Adipocyte (in vitro differentiated cells): ENCODE results near the gene FAM236A.
"Not testable (repeated sequence)": the region's sequence is repeated elsewhere in the genome, so short reads cannot be mapped to it uniquely, and the experiment has no call there.

Experiments
- DNase-seq: peaks from one replicate; pipeline ENCODE4 v3.0.0-alpha.2; 2015; ENCODE audit warnings: low read depth
- H3K27me3 ChIP-seq: replicated peaks from 2 replicates; pipeline ENCODE4 v1.7.0; 2013; ENCODE audit warnings: mild to moderate bottlenecking, low read length, moderate library complexity; ENCODE audit not compliant: control insufficient read depth, insufficient read depth
- H3K36me3 ChIP-seq: 2 replicates; pipeline ENCODE4 v1.7.0; 2013; ENCODE audit warnings: low read length, mild to moderate bottlenecking, moderate library complexity; ENCODE audit not compliant: control insufficient read depth, insufficient read depth, severe bottlenecking
- H3K4me1 ChIP-seq: 2 replicates; pipeline ENCODE4 v1.7.0; 2013; ENCODE audit warnings: mild to moderate bottlenecking, low read length, moderate library complexity; ENCODE audit not compliant: control insufficient read depth, insufficient read depth
- H3K4me3 ChIP-seq: 2 replicates; pipeline ENCODE4 v1.7.0; 2013; ENCODE audit warnings: mild to moderate bottlenecking, low read length, moderate library complexity
- H3K9ac ChIP-seq: 2 replicates; pipeline ENCODE4 v1.7.0; 2013; ENCODE audit warnings: mild to moderate bottlenecking, low read length, moderate library complexity
- H3K9me3 ChIP-seq: 2 replicates; pipeline ENCODE4 v1.7.0; 2013; ENCODE audit warnings: mild to moderate bottlenecking, low read length, moderate library complexity; ENCODE audit not compliant: control insufficient read depth

Gene FAM236A

DNA sequence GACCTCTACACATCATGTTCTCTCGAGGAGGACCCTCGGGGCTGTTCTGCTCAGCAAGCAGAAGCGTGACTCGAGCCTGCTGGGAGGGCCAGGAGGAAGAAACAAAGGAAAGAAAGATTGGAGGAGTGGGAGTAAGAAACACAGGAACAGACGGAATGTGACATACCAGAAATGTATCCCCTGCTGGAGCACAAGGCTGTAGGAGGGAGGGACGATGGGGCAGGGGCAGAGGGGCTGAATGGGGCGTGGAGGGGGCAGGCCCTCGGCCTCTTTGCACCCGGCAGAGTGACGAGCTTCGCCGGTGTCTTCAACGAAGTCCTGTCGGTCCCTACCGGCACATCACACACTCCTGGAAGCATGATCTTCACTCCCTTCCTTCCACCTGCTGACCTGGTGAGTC lies at the start of gene FAM236A:
Gene FAM236A, plus strand, starts transcription at position 301 of the 400 bp plus-strand sequence. Its CDS starts 57 bp downstream, at position 358.
- DNase-seq, H3K9ac ChIP-seq, H3K36me3 ChIP-seq, H3K4me3 ChIP-seq, H3K9me3 ChIP-seq, H3K4me1 ChIP-seq, H3K27me3 ChIP-seq: not testable (repeated sequence)

DNA sequence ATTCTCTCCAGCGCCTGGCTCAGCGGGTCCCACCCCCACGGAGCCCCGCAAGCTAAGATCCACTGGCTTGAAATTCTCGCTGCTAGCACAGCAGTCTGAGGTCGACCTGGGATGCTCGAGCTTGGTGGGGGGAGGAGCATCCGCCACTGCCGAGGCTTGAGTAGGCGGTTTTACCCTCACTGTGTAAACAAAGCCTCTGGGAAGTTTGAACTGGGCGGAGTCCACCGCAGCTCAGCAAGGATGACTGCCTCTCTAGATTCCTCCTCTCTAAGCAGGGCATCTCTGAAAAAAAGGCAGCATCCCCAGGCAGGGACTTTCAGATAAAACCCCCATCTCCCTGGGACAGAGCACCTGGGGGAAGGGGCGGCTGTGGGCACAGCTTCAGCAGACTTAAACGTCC lies 48.3 kb upstream of the FAM236A start:
- not testable (repeated sequence) for DNase-seq, H3K4me3 ChIP-seq

DNA sequence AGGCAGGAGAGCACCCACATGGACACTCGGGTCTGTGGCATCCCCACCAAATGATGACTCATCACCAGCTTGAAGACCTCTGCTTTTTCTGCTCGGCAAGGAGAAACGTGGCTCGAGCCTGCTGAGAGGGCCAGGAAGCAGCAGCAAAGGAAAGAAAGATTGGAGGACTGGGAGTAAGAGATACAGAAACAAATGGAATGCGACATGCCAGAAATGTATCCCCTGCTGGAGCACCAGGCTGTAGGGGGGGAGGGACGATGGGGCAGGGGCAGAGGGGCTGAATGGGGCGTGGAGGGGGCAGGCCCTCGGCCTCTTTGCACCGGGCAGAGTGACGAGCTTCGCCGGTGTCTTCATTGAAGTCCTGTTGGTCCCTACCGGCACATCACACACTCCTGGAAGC lies 25.7 kb upstream of the FAM236A start, which contains the start of gene FAM236C:
Gene FAM236C, plus strand, starts transcription at position 301 of the 400 bp plus-strand sequence. CDS start 100 bp downstream, outside the sequence.
- not testable (repeated sequence) for DNase-seq

More for the DNA sequence above, 48.3 kb upstream of the FAM236A start:
- H3K27me3 ChIP-seq, H3K4me1 ChIP-seq, H3K36me3 ChIP-seq, H3K9me3 ChIP-seq, H3K9ac ChIP-seq: not testable (repeated sequence)

DNA sequence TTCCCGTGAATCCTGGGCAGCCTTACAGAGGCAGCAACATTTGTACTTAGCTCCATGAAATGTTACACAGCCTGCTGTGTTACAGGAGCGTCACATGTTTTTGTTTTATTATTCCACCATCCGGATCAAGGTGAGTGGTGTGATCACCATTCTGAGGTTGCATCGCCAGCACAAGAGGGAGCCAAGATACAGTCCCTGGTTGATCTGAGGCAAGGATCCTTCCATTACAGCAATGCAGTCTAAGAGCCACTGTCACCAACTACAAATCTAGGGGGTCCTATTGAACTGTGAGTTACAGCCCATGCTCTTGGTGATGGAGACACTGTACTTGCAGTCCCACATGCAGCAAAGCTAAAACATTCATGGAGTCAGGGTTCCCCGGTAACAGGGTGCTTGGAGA lies 21.9 kb upstream of the FAM236A start:
- DNase-seq, H3K4me3 ChIP-seq, H3K27me3 ChIP-seq, H3K9me3 ChIP-seq, H3K4me1 ChIP-seq, H3K9ac ChIP-seq, H3K36me3 ChIP-seq: not testable (repeated sequence)

More for the DNA sequence above, 25.7 kb upstream of the FAM236A start, which contains the start of gene FAM236C:
- not testable (repeated sequence) for H3K4me1 ChIP-seq, H3K36me3 ChIP-seq, H3K4me3 ChIP-seq, H3K9ac ChIP-seq, H3K27me3 ChIP-seq, H3K9me3 ChIP-seq

DNA sequence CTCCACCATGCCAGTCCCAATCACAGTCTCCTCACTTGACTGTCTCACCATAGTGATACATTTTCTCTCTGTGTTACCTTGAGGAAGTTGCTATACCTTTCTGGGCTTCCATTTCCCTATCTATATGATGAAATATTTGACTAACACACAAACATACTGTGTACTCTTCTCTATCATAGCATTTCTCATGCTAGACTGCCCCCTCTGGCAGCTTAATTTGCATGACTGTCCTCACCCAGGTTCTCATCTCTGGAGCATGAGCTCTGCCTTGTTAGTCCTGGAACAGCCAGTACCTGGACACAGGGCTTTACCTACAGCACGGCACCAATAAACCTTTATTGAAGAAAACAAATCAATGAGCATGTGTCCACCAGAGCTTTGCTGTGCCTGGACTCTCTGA lies 5.7 kb upstream of the FAM236A start:
- not testable (repeated sequence) for H3K4me1 ChIP-seq, DNase-seq, H3K36me3 ChIP-seq, H3K9me3 ChIP-seq, H3K4me3 ChIP-seq, H3K9ac ChIP-seq, H3K27me3 ChIP-seq

DNA sequence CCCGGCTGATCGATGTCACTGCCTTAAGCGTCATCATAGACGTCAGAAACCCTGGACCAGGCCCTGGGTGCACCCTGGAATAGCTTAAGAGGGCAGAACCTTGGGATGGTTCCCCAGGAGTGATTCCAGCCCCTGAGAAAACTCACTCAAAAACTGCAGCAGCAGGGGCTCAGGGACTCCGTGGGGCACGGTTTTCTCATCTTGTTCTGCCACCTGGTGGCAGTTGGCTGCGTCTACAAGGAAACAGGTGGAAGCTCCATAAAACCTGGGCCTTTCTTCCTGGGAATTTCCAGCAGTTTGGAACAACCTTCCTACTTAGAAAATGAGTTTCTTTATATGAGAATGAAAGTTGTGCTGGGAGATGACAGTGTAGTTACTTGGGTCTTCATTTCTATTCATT lies 1.6 kb upstream of the FAM236A start:
- not testable (repeated sequence) for H3K27me3 ChIP-seq, H3K9ac ChIP-seq, H3K4me1 ChIP-seq, H3K36me3 ChIP-seq, H3K9me3 ChIP-seq, H3K4me3 ChIP-seq, DNase-seq

DNA sequence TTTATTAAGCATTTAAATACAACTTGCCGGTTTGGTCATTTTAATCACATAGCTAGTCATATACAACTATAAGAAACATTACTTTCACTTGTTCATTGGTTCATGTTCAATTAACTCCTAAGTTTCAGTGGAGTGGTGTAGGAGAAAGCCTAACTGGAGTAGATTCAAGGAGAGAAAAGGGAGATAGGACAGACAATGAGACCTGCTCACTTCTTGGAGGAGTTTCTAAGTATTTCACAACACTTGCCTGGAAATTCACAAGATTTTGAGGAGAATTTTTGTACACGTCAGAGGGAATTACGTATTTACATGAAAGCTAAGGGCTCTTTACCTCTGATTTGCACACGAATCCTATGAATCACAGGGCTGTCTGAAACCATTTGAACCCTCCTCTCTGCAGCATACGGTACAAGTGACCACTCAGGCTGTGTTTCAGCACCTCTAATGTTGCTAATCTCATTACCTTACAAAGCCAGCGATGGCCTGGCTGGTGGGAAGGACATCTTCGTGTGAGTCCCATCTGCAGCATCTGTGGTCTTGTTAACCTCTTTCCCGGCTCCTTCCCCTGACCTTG lies 1.0 kb upstream of the FAM236A start:
- H3K9me3 ChIP-seq, H3K4me3 ChIP-seq, H3K9ac ChIP-seq, DNase-seq, H3K4me1 ChIP-seq, H3K36me3 ChIP-seq, H3K27me3 ChIP-seq: not testable (repeated sequence)

DNA sequence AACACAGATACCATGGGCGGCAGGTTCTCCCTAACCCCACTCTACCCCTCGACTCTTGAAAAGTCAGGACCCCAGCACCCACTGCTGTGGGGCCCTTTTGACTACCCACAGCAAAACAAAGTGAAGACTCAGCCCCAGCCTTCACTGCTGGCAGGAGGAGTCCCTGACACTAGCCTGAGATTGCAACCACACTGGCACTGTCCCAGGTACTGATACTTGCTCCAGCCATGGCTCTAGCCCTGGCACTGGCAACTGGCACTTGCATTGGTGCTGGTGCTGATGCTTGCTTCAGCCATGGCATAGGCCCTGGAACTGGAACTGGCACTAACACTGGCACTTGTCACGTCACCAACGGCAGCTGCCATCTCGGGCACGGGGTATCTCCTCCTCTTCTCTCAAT lies 4.3 kb downstream of the FAM236A start:
- not testable (repeated sequence) for H3K36me3 ChIP-seq, H3K9ac ChIP-seq, H3K27me3 ChIP-seq, H3K9me3 ChIP-seq, H3K4me1 ChIP-seq, H3K4me3 ChIP-seq, DNase-seq

DNA sequence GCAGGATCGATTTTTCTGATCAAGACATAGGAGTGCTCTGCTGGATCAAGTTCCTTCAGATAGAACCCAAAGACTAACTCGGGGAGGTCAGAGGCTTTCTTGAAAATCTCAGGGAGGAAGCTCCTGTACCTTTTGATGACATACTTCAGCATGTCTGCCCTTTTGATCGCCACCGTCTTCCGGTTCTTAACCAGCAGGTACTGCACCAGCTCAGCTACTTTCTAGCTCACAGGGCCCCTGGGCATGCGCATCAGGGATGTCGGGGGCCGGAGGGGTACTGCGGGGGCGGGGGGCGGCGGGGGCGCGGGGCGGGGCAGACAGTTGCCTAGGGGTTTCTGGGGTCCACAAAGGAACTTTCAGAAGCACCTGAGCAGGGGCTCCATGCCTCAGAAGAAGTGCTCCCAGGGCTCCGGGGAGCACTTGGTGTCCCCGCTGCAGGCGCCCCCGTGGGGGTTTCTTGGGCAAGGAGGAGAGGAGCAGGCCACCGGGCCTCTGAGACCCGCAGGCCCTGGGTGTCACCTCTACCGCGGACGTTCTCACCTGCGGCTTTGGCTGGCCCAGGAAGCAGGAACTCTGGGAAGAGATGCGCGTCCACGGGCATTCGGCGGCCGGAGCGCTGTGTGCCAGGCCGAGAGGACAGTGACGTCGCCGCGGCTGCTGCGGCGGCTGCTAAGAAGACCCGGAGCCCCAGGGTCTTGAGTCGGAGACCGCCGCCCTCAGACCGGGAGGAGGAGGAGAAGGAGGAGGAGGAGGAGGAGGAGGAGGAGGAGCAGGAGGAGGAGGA lies 5.2 kb downstream of the FAM236A start:
- not testable (repeated sequence) for H3K27me3 ChIP-seq, H3K36me3 ChIP-seq, H3K4me3 ChIP-seq, H3K9me3 ChIP-seq, H3K4me1 ChIP-seq, DNase-seq, H3K9ac ChIP-seq

DNA sequence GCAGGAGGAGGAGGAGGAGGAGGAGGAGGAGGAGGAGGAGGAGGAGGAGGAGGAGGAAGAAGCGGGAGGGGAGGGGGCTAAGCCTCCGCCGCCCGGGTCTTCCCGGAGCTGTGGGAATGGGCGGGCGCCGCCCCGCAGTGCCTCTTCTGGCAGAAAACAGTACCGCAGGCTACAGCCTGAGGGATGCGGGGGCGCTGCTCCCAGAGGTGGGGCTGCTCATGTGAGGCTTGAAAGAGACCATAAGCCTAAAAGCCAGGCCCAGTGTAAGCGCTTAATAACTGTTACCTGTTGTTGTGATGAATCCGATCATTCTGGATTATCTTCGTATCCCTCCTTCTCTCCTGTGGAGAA lies 5.8 kb downstream of the FAM236A start, which contains the start of gene DMRTC1:
Gene DMRTC1, minus strand, starts transcription at position 19 of the 351 bp plus-strand sequence. CDS start 68,143 bp downstream, outside the sequence.
- DNase-seq, H3K27me3 ChIP-seq, H3K4me1 ChIP-seq, H3K9me3 ChIP-seq, H3K4me3 ChIP-seq, H3K9ac ChIP-seq, H3K36me3 ChIP-seq: not testable (repeated sequence)

DNA sequence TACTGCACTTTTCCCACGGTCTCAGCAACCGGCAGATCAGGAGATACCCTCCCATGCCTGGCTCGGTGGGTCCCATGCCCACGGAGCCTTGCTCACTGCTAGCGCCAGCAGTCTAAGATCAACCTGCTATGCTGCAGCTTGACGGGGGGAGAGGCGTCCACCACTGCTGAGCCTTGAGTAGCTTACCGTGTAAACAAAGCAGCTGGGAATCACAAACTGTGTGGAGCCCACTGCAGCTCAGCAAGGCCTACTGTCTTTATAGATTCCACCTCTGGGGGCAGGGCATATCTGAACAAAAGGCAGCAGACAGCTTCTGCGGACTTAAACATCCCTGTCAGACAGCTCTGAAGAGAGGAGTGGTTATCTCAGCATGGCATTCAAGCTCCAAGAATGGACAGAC lies 22.0 kb downstream of the FAM236A start:
- not testable (repeated sequence) for H3K4me3 ChIP-seq, H3K9me3 ChIP-seq, H3K4me1 ChIP-seq, H3K27me3 ChIP-seq, H3K9ac ChIP-seq, DNase-seq, H3K36me3 ChIP-seq
